ENCODE data around the gene PXN. TPM values are rescaled to one million over a fixed set of nuclear protein-coding genes. Genes with fewer than 3 reads are reported as not detected.

PXN gene
- total RNA-seq, 1 donor from 2014 or later: 54.5 TPM

- DNase-seq (ENCODE audit: low read depth, low spot score): no peak
- H3K9me3 Mint-ChIP-seq: no peaks in the 10 kb centered on the region
- no peak overlapping the region for H3K4me3 Mint-ChIP-seq
- peaks cover 7% of the 10 kb centered on the region for H3K36me3 Mint-ChIP-seq (ENCODE audit: low read depth)
- no peaks in the 10 kb centered on the region for H3K27me3 Mint-ChIP-seq (ENCODE audit: low read depth)
- TF ChIP-seq CTCF (conservative IDR thresholded peaks at IDR 0.05): no peak
- H3K4me1 Mint-ChIP-seq: no peaks in the 10 kb centered on the region
- H3K27ac Mint-ChIP-seq (ENCODE audit: unreplicated experiment): no peak overlapping the region
Measured at GRCh38 chr12:120161852-120162251, 103.7 kb downstream of the PXN start.

Other genes with a start within 250 kb of the PXN start
- gene RAB35, start 149.0 kb downstream of the PXN start, total RNA-seq: 45.1 and 54.1 TPM in 2 replicates
- gene GCN1, start 71.0 kb downstream of the PXN start, total RNA-seq: 108 and 114 TPM in 2 replicates
- 2,997 and 3,023 TPM in 2 replicates for gene RPLP0, start 64.6 kb downstream of the PXN start, total RNA-seq
- 5,010 and 5,494 TPM in 2 replicates for gene RNU4-2, start 26.2 kb upstream of the PXN start, total RNA-seq
- 4,497 and 4,941 TPM in 2 replicates for gene RNU4-1, start 27.5 kb upstream of the PXN start, total RNA-seq
- 1.7 TPM in 2 replicates for gene SIRT4, start 36.6 kb upstream of the PXN start, total RNA-seq
- gene PLA2G1B, start 62.0 kb upstream of the PXN start, total RNA-seq: not detected in 2 replicates
- 224 and 229 TPM in 2 replicates for gene MSI1, start 103.4 kb upstream of the PXN start, total RNA-seq
- 315 and 320 TPM in 2 replicates for gene COX6A1, start 172.4 kb upstream of the PXN start, total RNA-seq
- gene TRIAP1, start 180.7 kb upstream of the PXN start, total RNA-seq: 38.0 and 38.1 TPM in 2 replicates
- gene GATC, start 180.7 kb upstream of the PXN start, total RNA-seq: 32.0 and 33.8 TPM in 2 replicates
- 350 and 361 TPM in 2 replicates for gene SRSF9, start 204.0 kb upstream of the PXN start, total RNA-seq
- gene DYNLL1, start 230.4 kb upstream of the PXN start, total RNA-seq: 375 and 382 TPM in 2 replicates

All from neural crest cell (in vitro differentiated cells).